ENCODE data around the gene FOXO4.

Gene FOXO4

DNA sequence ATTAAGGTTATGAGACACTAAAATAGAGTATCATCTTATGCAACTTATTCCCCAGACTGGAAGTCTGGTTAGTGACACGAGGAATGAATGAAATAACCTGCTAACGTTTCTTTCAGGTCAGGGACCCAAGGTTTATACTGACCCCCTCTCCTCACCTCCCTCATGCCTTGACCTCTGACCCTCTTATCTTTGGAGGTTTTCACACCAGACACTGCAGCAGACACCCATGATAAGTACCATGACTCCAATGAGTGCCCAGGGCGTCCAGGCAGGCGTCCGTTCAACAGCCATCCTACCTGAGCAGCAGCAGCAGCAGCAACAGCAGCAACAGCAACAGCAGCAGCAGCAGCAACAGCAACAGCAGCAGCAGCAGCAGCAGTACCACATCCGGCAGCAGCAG lies 44.8 kb downstream of the FOXO4 start:
- DNase-seq (ENCODE audit: low read depth), result no peak

DNA sequence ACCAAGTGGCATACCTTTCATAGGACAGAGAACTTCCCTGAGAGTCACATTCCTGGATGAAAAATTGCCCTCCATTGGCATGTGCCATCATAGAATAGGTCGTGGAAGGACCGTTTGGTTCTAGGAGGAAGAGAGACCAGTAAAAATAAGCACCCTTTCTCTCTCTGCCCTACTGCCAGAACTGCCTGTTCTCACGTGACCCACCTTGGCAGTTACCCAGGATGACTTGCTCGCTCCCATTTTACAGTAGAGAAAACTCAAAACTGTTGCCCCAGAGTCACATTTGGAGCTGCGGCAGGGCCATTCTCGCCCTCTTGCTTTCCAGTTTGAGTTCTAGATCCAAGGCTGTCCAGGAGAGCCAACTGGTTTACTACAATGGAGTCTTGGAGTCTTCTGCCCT lies 47.9 kb downstream of the FOXO4 start:
- no peak for DNase-seq (ENCODE audit: low read depth)

DNA sequence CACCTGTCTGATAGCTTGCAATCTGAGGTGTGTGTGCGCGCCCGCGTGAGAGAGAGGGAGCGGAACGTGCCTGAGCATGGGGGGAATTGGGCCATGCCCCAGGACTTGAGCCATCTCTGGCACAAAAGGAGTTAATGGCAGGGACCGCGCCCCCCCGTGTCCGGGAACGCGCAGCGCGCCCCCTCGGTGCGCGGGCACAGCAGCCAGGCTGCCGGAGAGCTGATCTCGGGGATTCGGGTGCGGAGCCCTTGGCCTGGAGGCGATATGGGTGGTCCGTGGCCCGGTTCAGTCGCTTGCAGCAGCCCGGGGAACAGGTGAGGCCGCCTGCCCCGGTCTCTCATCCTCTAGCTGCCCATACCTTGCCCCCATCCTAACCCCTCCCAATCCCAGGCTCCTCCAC lies 49.0 kb downstream of the FOXO4 start, which contains the start of gene NLGN3:
TSS of gene NLGN3 (plus strand) at position 191 of the 400 bp plus-strand sequence. CDS start 2,909 bp downstream, outside the sequence.
- DNase-seq (ENCODE audit: low read depth), result no peak

DNA sequence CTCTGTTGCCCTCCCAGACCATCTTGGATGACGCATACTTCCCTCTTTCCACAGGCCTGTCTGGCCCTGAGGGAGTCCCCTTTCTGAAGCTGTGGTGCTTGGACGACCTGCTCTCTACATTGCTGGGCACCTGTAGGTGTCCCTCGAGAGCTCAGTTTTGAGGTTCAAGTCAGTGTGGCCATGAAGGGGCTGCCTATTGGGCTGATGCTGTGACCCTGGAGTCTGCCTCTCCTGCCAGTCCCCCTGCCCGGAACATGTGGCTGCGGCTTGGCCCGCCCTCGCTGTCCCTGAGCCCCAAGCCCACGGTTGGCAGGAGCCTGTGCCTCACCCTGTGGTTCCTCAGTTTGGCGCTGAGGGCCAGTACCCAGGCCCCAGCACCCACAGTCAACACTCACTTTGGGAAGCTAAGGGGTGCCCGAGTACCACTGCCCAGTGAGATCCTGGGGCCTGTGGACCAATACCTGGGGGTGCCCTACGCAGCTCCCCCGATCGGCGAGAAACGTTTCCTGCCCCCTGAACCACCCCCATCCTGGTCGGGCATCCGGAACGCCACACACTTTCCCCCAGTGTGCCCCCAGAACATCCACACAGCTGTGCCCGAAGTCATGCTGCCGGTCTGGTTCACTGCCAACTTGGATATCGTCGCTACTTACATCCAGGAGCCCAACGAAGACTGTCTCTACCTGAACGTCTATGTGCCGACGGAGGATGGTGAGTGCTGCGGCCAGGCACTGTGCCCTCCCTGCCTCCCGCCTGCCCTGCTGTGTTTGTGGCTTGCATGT lies 52.0 kb downstream of the FOXO4 start:
- DNase-seq (ENCODE audit: low read depth), result no peak

DNA sequence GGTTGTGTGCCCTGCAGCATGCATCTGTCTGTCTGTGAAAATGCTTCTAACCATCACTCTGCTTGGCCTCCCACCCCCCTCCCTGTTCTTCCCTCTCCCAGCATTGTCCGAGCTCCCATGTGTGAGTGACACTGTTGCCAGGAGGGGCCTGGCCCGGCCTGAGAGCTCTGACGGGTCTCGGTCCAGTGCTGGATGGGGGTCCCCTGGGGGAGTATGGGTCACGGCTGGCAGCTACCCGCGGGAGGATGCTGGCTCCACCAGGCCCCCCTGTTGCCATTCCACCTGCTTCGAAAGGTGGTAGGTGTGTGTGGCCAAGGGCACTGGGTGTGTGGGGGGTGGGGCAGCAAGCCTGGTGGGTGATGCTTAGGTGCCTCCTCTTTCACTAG lies 52.6 kb downstream of the FOXO4 start:
- no peak for DNase-seq (ENCODE audit: low read depth)

DNA sequence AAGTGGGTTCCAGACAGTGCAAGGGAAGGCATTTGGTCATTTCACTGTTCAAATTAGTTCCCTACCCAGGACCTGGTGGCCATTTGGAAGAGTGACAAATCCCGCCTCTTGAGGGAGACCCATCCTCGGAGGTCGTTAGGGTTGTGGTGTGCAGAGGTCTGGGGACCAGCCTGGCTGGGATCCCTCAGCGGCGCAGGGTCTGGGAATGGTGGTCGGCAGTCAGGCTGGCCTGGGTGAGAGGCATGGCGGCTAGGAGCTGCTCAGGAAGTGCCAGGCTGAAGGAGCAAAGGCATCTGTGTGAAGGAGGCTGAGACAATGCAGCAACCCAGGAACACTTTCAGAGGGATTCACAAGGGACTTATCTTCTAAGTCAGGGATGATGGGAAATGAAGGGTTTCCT lies 55.7 kb downstream of the FOXO4 start:
- DNase-seq (ENCODE audit: low read depth), result no peak
